Upper lobe of right lung (tissue), 1 donor: Measurements from ENCODE around the gene CACNG4. TPM values are rescaled to one million over a fixed set of nuclear protein-coding genes. Genes with fewer than 3 reads are reported as not detected.

ENCODE experiments used
- ATAC-seq: fragments of 200-7000 bp; cut with Tn5 transposase; one replicate; pipeline ENCODE4 v1.9.1; 2020; ENCODE audit warnings: mild to moderate bottlenecking, moderate library complexity
- DNase-seq: peaks from one replicate; pipeline ENCODE4 v3.0.0-alpha.2; 2020
- H3K27ac ChIP-seq: fragments of 200-600 bp; one replicate; pipeline ENCODE4 v1.8.0; 2022
- H3K27me3 ChIP-seq: fragments of 200-600 bp; one replicate; pipeline ENCODE4 v1.8.0; 2022; ENCODE audit warnings: mild to moderate bottlenecking
- H3K36me3 ChIP-seq: fragments of 200-600 bp; one replicate; pipeline ENCODE4 v1.8.0; 2022
- H3K4me1 ChIP-seq: fragments of 200-600 bp; one replicate; pipeline ENCODE4 v1.8.0; 2022
- H3K4me3 ChIP-seq: fragments of 200-600 bp; one replicate; pipeline ENCODE4 v1.8.0; 2022; ENCODE audit warnings: mild to moderate bottlenecking
- H3K9me3 ChIP-seq: fragments of 200-600 bp; one replicate; pipeline ENCODE4 v1.8.0; 2022
- CTCF ChIP-seq: fragments of 200-600 bp; IDR thresholded peaks from one replicate; pipeline ENCODE4 v1.8.0; 2022; ENCODE audit warnings: antibody characterized with exemption
- intact Hi-C: fragments of 100-400 bp; cut with DNase I; formaldehyde crosslinking; loops from one replicate; pipeline ENCODE4 v1.11.0; 2022
- total RNA-seq: library from RNA; stranded (reverse); fragmentation: NEBNext Ultra II Directional; extraction: Animal tissue kit (Norgen Biotek cat#: 25700); gene quantifications from one replicate; pipeline ENCODE4 v1.2.1, GENCODE V29; 2021
- donor health status: DM: no; HTN: yes; CAD: no; lungs with severe emphysema.

The CACNG4 gene
- total RNA-seq, 1 donor from 2014 or later, result 9.3 TPM

GRCh38 chr17:67016039-67016762 is 51.7 kb downstream of the CACNG4 start:
- Histone ChIP-seq H3K4me1 (no peaks in the 10 kb centered on the region), H3K4me3 (no peak overlapping the region), H3K27ac (no peak overlapping the region), H3K9me3 (no peaks in the 10 kb centered on the region), H3K27me3 (no peaks in the 10 kb centered on the region), H3K36me3 (no peaks in the 10 kb centered on the region)
- ATAC-seq (no peak), DNase-seq (no peak)
- TF ChIP-seq CTCF, result no peak
- intact Hi-C loops, result no loop called here

GRCh38 chr17:67017910-67018309 is 53.4 kb downstream of the CACNG4 start:
- no peaks in the 10 kb centered on the region for H3K27me3 ChIP-seq
- intact Hi-C loops, result no loop called here
- H3K27ac ChIP-seq, result no peak overlapping the region
- no peaks in the 10 kb centered on the region for H3K9me3 ChIP-seq
- no peak overlapping the region for H3K4me3 ChIP-seq
- TF ChIP-seq CTCF, result no peak
- no peaks in the 10 kb centered on the region for H3K36me3 ChIP-seq
- ATAC-seq, result no peak
- DNase-seq, result no peak
- no peaks in the 10 kb centered on the region for H3K4me1 ChIP-seq

GRCh38 chr17:67018471-67019434 is 54.2 kb downstream of the CACNG4 start:
- no peak for ATAC-seq
- Histone ChIP-seq H3K9me3 (no peaks in the 10 kb centered on the region), H3K4me3 (no peak overlapping the region), H3K4me1 (no peaks in the 10 kb centered on the region), H3K36me3 (no peaks in the 10 kb centered on the region), H3K27ac (no peak overlapping the region), H3K27me3 (no peaks in the 10 kb centered on the region)
- DNase-seq, result no peak
- no peak for TF ChIP-seq CTCF
- intact Hi-C loops, result no loop called here

- H3K9me3 ChIP-seq, result no peaks in the 10 kb centered on the region
- H3K36me3 ChIP-seq, result no peaks in the 10 kb centered on the region
- DNase-seq (no peak), ATAC-seq (no peak)
- no peak overlapping the region for H3K4me3 ChIP-seq
- H3K27ac ChIP-seq, result no peak overlapping the region
- no peak for TF ChIP-seq CTCF
- intact Hi-C loops, result no loop called here
- no peaks in the 10 kb centered on the region for H3K4me1 ChIP-seq
- no peaks in the 10 kb centered on the region for H3K27me3 ChIP-seq
Observed at GRCh38 chr17:67019809-67020208, 55.3 kb downstream of the CACNG4 start.

- H3K27ac ChIP-seq, result no peak overlapping the region
- H3K9me3 ChIP-seq, result no peaks in the 10 kb centered on the region
- DNase-seq, result no peak
- no peak for TF ChIP-seq CTCF
- ATAC-seq, result no peak
- H3K36me3 ChIP-seq, result no peaks in the 10 kb centered on the region
- intact Hi-C loops, result no loop called here
- no peaks in the 10 kb centered on the region for H3K4me1 ChIP-seq
- no peaks in the 10 kb centered on the region for H3K27me3 ChIP-seq
- no peak overlapping the region for H3K4me3 ChIP-seq
Observed at GRCh38 chr17:67020293-67020766, 55.8 kb downstream of the CACNG4 start.
